HCT116 (cell line): ENCODE measurements around the gene DPYD. TPM values are rescaled to one million over a fixed set of nuclear protein-coding genes. Genes with fewer than 3 reads are reported as not detected.

Experiments used
- ATAC-seq: fragments of 200-7000 bp; cut with Tn5 transposase; 2 replicates; pipeline ENCODE4 v1.9.1; 2020; ENCODE audit warnings: mild to moderate bottlenecking, moderate library complexity
- BruUV-seq: library from RNA; stranded (reverse); fragments of 400-500 nt; replicated peaks from 2 replicates; lab custom pipeline; 2021; lab: Mats Ljungman, UMichigan
- CTCF ChIA-PET: fragments of 300-600 bp; sonication (Branson Sonifier 250); formaldehyde crosslinking; loops from one replicate; lab custom pipeline; 2021; ENCODE audit warnings: antibody characterized with exemption; lab: Charles Lee
- POLR2A ChIA-PET: fragments of 300-600, 350-600 bp; sonication (Branson Sonifier 250); formaldehyde crosslinking; loops from one replicate; lab custom pipeline; 2021; ENCODE audit warnings: antibody characterized with exemption; lab: Charles Lee
- RAD21 ChIA-PET, 2 experiments: fragments of 300-600 bp; sonication (Branson Sonifier 250); formaldehyde crosslinking; loops; one replicate each; lab custom pipeline; 2023; ENCODE audit warnings: low total read pairs in 2 of 2; ENCODE audit not compliant: uncharacterized antibody in 2 of 2, unreplicated experiment in 2 of 2, low non-redundant PET in 1 of 2; lab: Charles Lee
- DNase-seq: peaks from one replicate; pipeline ENCODE4 v3.0.0-alpha.2; 2010; ENCODE audit warnings: low read depth, low spot score
- H2AFZ ChIP-seq: fragments of 200-600 bp; shearing (Covaris generic), sonication (generic); 2 replicates; pipeline ENCODE4 v1.6.1; 2017; ENCODE audit warnings: low read depth, mixed run types, mixed read lengths, antibody characterized with exemption, low read length; ENCODE audit not compliant: poor library complexity, severe bottlenecking
- H3K27ac ChIP-seq: 2 replicates; pipeline ENCODE4 v1.5.1; 2012; ENCODE audit warnings: low read depth, low read length
- H3K27me3 ChIP-seq: fragments of 200-600 bp; sonication (generic); 2 replicates; pipeline ENCODE4 v1.6.1; 2016; ENCODE audit warnings: mixed run types, low read length, mixed read lengths; ENCODE audit not compliant: insufficient read depth
- H3K36me3 ChIP-seq, 2 experiments: fragments of 200-500 bp in 1 of 2; fragments of 200-600 bp in 1 of 2; sonication (Bioruptor generic) in 1 of 2; sonication (generic) in 1 of 2; 2 replicates each; pipeline versions ENCODE4 v1.5.1 to v1.6.1; 2014 to 2016; ENCODE audit warnings: low read length in 2 of 2, inconsistent platforms in 1 of 2, mixed read lengths in 1 of 2, mixed run types in 1 of 2; ENCODE audit not compliant: insufficient read depth in 2 of 2, control insufficient read depth in 1 of 2
- H3K4me1 ChIP-seq, 2 experiments: fragments of 200-600 bp in 1 of 2; sonication (generic) in 1 of 2; 2 replicates each; pipeline versions ENCODE4 v1.5.1 to v1.6.1; 2012 to 2017; ENCODE audit warnings: low read length in 2 of 2, inconsistent platforms in 1 of 2, mild to moderate bottlenecking in 1 of 2, mixed read lengths in 1 of 2, mixed run types in 1 of 2, moderate library complexity in 1 of 2; ENCODE audit not compliant: insufficient read depth in 2 of 2, control insufficient read depth in 1 of 2
- H3K4me2 ChIP-seq: fragments of 200-600 bp; sonication (generic); 2 replicates; pipeline ENCODE4 v1.6.1; 2017; ENCODE audit warnings: mixed run types, low read length, mixed read lengths
- H3K4me3 ChIP-seq, 2 experiments: fragments of 200-600 bp in 1 of 2; sonication (generic) in 1 of 2; replicated peaks in 1 of 2; 2 replicates each; pipeline ENCODE4 v1.5.1; 2011 to 2016; ENCODE audit warnings: low read length in 2 of 2, control low read depth in 1 of 2, low read depth in 1 of 2, mild to moderate bottlenecking in 1 of 2, mixed read lengths in 1 of 2, mixed run types in 1 of 2
- H3K79me2 ChIP-seq: fragments of 200-600 bp; sonication (generic); 2 replicates; pipeline ENCODE4 v1.6.1; 2017; ENCODE audit warnings: mild to moderate bottlenecking, mixed run types, low read length, moderate library complexity, mixed read lengths; ENCODE audit not compliant: insufficient read depth
- H3K9ac ChIP-seq: fragments of 200-600 bp; sonication (generic); 2 replicates; pipeline ENCODE4 v1.6.1; 2016; ENCODE audit warnings: low read length, mixed read lengths
- H3K9me2 ChIP-seq: fragments of 200-600 bp; sonication (generic), shearing (Covaris generic); 2 replicates; pipeline ENCODE4 v1.6.1; 2017; ENCODE audit warnings: mixed run types, mild to moderate bottlenecking, moderate library complexity; ENCODE audit not compliant: insufficient read depth
- H3K9me3 ChIP-seq, 2 experiments: fragments of 200-500 bp in 1 of 2; fragments of 200-600 bp in 1 of 2; sonication (Bioruptor generic) in 1 of 2; sonication (generic) in 1 of 2; 2 replicates each; pipeline ENCODE4 v1.6.1; 2014 to 2017; ENCODE audit warnings: low read length in 2 of 2, mixed read lengths in 2 of 2, inconsistent platforms in 1 of 2, low read depth in 1 of 2, mild to moderate bottlenecking in 1 of 2, mixed run types in 1 of 2, moderate library complexity in 1 of 2; ENCODE audit not compliant: control insufficient read depth in 1 of 2, insufficient read depth in 1 of 2
- H4K20me1 ChIP-seq: fragments of 200-600 bp; sonication (generic), shearing (Covaris generic); 2 replicates; pipeline ENCODE4 v1.6.1; 2017; ENCODE audit warnings: mixed run types, mild to moderate bottlenecking, moderate library complexity; ENCODE audit not compliant: insufficient read depth
- ATF3 ChIP-seq: IDR thresholded peaks from 2 replicates; pipeline ENCODE4 v1.6.1; 2012
- CEBPB ChIP-seq: IDR thresholded peaks from 2 replicates; pipeline ENCODE4 v1.6.1; 2012; ENCODE audit warnings: low read depth
- ELF1 ChIP-seq: IDR thresholded peaks from 2 replicates; pipeline ENCODE4 v1.6.1; 2012; ENCODE audit warnings: low read depth, borderline replicate concordance
- EZH2phosphoT487 ChIP-seq: fragments of 200-600 bp; IDR thresholded peaks from 2 replicates; pipeline ENCODE4 v1.6.1; 2018; ENCODE audit warnings: antibody characterized with exemption, borderline replicate concordance
- FOSL1 ChIP-seq: IDR thresholded peaks from 2 replicates; pipeline ENCODE4 v1.6.1; 2012; ENCODE audit warnings: low read depth
- JUND ChIP-seq: IDR thresholded peaks from 2 replicates; pipeline ENCODE4 v1.6.1; 2012
- POLR2A ChIP-seq: IDR thresholded peaks from 2 replicates; pipeline ENCODE4 v1.7.0; 2011; ENCODE audit warnings: borderline replicate concordance; ENCODE audit not compliant: insufficient read depth, insufficient read length; ENCODE audit errors: extremely low read depth
- POLR2AphosphoS5 ChIP-seq: IDR thresholded peaks from 2 replicates; pipeline ENCODE4 v1.6.1; 2011; ENCODE audit warnings: mild to moderate bottlenecking, low read depth, low read length, moderate library complexity
- RAD21 ChIP-seq: IDR thresholded peaks from 2 replicates; pipeline ENCODE4 v1.6.1; 2012; ENCODE audit warnings: low read depth, mild to moderate bottlenecking
- SIN3A ChIP-seq: IDR thresholded peaks from 2 replicates; pipeline ENCODE4 v1.6.1; 2012; ENCODE audit warnings: low read depth
- SP1 ChIP-seq: IDR thresholded peaks from 2 replicates; pipeline ENCODE4 v1.6.1; 2012; ENCODE audit warnings: low read depth
- SRF ChIP-seq: IDR thresholded peaks from 2 replicates; pipeline ENCODE4 v1.6.1; 2012; ENCODE audit warnings: low read depth
- TCF7L2 ChIP-seq: IDR thresholded peaks from 2 replicates; pipeline ENCODE4 v1.7.0; 2011; ENCODE audit warnings: borderline replicate concordance, inconsistent platforms; ENCODE audit not compliant: insufficient read depth, insufficient read length; ENCODE audit errors: extremely low read depth
- YY1 ChIP-seq: IDR thresholded peaks from 2 replicates; pipeline ENCODE4 v1.6.1; 2011; ENCODE audit warnings: low read length, low read depth, moderate library complexity, mild to moderate bottlenecking; ENCODE audit not compliant: insufficient replicate concordance; ENCODE audit errors: extremely low read depth
- ZBTB33 ChIP-seq: IDR thresholded peaks from 2 replicates; pipeline ENCODE4 v1.6.1; 2011; ENCODE audit warnings: mild to moderate bottlenecking, low read length, moderate library complexity; ENCODE audit not compliant: insufficient replicate concordance; ENCODE audit errors: extremely low read depth
- ZFX ChIP-seq: fragments of 450-650 bp; IDR thresholded peaks from 2 replicates; pipeline ENCODE4 v1.6.1; 2017
- ZNF274 ChIP-seq: fragments of 200-500 bp; sonication (Bioruptor generic); IDR thresholded peaks from 2 replicates; pipeline ENCODE4 v1.6.1; 2014; ENCODE audit warnings: mild to moderate bottlenecking, low read depth, low read length, inconsistent platforms
- intact Hi-C: fragments of 100-400 bp; cut with micrococcal nuclease; formaldehyde crosslinking; loops from 2 replicates; pipeline ENCODE4 v1.10.0; 2022
- total RNA-seq: library from RNA; stranded (reverse); gene quantifications from one replicate; pipeline ENCODE4 v1.2.1, GENCODE V29; 2021; ENCODE audit not compliant: unreplicated experiment
- TF ChIP-seq, protein P1 (sequence below), 3 experiments: fragments of 200-600 bp in 1 of 3; sonication (generic) in 1 of 3; IDR thresholded peaks in 2 of 3; conservative IDR thresholded peaks in 1 of 3; 2 replicates each; pipeline ENCODE4 v1.5.1; 2012 to 2017; ENCODE audit warnings: low read depth in 2 of 3, low read length in 2 of 3, antibody characterized with exemption in 1 of 3, borderline replicate concordance in 1 of 3, control low read depth in 1 of 3, mild to moderate bottlenecking in 1 of 3, mixed read lengths in 1 of 3, mixed run types in 1 of 3, moderate library complexity in 1 of 3; ENCODE audit not compliant: insufficient read depth in 1 of 3
- TF ChIP-seq, protein P2 (sequence below): IDR thresholded peaks from 2 replicates; pipeline ENCODE4 v1.6.1; 2012

The DPYD gene
- total RNA-seq, 1 experiment from 2014 or later = 1.7 TPM

DNA sequence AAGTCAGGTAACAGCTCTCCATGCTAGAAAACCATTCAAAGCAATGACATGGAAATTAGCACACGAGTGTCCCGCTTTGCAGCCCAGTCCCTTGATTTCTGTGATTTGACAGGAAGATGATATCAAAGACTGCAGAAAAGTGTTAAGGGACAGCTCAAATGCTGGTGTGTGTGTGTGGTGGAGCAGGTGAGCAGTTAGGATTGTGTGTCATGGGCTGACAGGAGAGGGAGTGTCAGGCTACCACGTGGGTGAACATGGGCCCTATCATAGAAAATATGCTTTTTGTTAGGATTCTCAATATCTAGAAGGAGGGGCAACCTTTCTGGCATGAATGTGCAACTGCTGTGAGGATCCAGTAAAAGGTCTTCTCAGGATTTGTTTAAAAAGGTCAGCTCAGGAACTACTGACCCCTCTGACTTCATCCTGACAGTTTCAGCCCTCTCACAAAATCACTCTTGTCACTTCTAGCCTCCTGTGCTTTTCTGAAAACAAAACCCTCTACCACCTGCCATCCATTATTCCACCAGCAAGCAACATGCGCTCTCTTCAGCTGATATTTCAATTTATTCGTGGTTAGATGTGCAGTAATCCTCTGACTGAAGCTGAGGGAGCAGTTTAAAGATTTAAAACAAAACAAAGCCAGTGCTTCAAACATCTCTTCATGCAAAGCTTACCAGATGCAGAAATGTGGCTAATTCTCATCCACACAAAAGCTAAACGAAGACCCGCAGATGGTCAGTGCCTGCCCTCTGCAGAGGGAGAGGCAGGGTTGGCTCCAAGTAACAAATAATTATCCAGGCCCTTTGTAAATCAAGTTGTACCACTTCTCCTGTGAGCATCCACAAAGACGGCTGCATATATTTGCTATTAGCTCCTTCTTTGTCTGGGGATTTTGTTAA lies 801.3 kb downstream of the DPYD start:
- no peak for DNase-seq
- Histone ChIP-seq H3K4me2 (no peak overlapping the region), H3K9me2 (no peaks in the 10 kb centered on the region)
- TF ChIP-seq ZNF274 = no peak
- no peak for TF ChIP-seq CEBPB
- no peak for TF ChIP-seq TCF7L2
- TF ChIP-seq SRF = no peak
- TF ChIP-seq RAD21 = no peak
- TF ChIP-seq, protein P1, sequence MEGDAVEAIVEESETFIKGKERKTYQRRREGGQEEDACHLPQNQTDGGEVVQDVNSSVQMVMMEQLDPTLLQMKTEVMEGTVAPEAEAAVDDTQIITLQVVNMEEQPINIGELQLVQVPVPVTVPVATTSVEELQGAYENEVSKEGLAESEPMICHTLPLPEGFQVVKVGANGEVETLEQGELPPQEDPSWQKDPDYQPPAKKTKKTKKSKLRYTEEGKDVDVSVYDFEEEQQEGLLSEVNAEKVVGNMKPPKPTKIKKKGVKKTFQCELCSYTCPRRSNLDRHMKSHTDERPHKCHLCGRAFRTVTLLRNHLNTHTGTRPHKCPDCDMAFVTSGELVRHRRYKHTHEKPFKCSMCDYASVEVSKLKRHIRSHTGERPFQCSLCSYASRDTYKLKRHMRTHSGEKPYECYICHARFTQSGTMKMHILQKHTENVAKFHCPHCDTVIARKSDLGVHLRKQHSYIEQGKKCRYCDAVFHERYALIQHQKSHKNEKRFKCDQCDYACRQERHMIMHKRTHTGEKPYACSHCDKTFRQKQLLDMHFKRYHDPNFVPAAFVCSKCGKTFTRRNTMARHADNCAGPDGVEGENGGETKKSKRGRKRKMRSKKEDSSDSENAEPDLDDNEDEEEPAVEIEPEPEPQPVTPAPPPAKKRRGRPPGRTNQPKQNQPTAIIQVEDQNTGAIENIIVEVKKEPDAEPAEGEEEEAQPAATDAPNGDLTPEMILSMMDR (IDR thresholded peaks at IDR 0.05 in 2 of 3, conservative IDR thresholded peaks at IDR 0.05 in 1 of 3; ENCODE audit: borderline replicate concordance in 1 of 3, insufficient read depth in 1 of 3, low read depth in 2 of 3, low read length in 2 of 3) = no peak
- no peak for TF ChIP-seq FOSL1
- TF ChIP-seq ZBTB33 = no peak
- no peak for TF ChIP-seq JUND
- TF ChIP-seq POLR2A = no peak
- TF ChIP-seq ZFX = no peak
- TF ChIP-seq YY1 = no peak
- no peak for TF ChIP-seq SP1
- no peak for TF ChIP-seq SIN3A
- TF ChIP-seq ELF1 = no peak
- no peak for TF ChIP-seq EZH2phosphoT487
- no peak for TF ChIP-seq POLR2AphosphoS5
- TF ChIP-seq, protein P2, sequence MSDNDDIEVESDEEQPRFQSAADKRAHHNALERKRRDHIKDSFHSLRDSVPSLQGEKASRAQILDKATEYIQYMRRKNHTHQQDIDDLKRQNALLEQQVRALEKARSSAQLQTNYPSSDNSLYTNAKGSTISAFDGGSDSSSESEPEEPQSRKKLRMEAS = no peak
- TF ChIP-seq ATF3 = no peak
- TF ChIP-seq, all 23 proteins: peak for 0
- no peak overlapping the region for H3K27ac ChIP-seq
- no TSS peak for BruUV-seq
- CTCF ChIA-PET = no interaction called here
- no peak overlapping the region for H3K9ac ChIP-seq
- no peaks in the 10 kb centered on the region for H3K9me3 ChIP-seq
- no peaks in the 10 kb centered on the region for H3K79me2 ChIP-seq
- H4K20me1 ChIP-seq = no peaks in the 10 kb centered on the region
- no peak for ATAC-seq
- no peak overlapping the region for H3K4me3 ChIP-seq
- RAD21 ChIA-PET = no interaction called here
- H3K36me3 ChIP-seq = no peaks in the 10 kb centered on the region
- no peak overlapping the region for H2AFZ ChIP-seq
- H3K27me3 ChIP-seq = no peaks in the 10 kb centered on the region
- intact Hi-C loops = no loop called here
- H3K4me1 ChIP-seq = no peaks in the 10 kb centered on the region
- POLR2A ChIA-PET = no interaction called here
